ENCODE data around the gene TNS3. TPM values are rescaled to one million over a fixed set of nuclear protein-coding genes. Genes with fewer than 3 reads are reported as not detected.

The TNS3 gene
- total and polyA plus RNA-seq, 2 of the 13 experiments (the other 11 are each of a cell fraction or from before 2014, with no cell fraction given): 52.9 to 55.7 TPM

DNA sequence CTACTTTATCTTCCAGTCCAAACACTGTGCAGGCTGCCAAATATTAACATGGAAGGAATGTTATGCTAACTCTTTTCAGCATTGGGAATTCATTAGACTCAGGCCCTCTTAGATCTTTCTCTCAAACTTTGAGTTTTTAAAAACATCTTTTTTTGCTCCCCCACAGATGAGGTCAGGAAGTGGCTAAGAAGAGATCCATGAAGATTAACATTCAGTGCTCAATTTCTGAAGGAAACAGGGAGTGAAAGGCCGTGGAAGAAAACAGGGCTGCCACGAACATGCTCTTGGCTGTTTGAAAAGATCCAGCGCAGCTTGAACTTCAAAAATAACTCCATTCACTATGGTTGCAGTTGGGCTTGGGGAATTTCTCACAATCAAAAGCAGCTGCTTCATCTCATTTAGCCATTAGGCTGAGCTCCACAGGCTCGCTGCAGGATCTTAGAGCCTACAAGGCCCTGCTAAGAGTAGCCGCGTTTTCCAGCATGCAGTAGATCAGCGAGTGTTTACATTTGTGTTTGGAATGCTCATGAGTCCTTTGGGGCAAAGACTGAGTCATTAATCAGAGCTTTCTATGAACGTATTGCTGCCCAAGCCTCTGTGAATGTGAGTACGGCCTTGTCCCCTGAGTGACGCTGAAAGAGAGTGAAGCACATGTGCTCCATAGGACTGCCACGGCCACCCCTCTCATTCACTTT lies 41.2 kb upstream of the TNS3 start (continued):
- TF ChIP-seq, protein P1, sequence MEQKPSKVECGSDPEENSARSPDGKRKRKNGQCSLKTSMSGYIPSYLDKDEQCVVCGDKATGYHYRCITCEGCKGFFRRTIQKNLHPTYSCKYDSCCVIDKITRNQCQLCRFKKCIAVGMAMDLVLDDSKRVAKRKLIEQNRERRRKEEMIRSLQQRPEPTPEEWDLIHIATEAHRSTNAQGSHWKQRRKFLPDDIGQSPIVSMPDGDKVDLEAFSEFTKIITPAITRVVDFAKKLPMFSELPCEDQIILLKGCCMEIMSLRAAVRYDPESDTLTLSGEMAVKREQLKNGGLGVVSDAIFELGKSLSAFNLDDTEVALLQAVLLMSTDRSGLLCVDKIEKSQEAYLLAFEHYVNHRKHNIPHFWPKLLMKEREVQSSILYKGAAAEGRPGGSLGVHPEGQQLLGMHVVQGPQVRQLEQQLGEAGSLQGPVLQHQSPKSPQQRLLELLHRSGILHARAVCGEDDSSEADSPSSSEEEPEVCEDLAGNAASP (CRISPR knock-in tag; IDR thresholded peaks at IDR 0.05; ENCODE audit: borderline replicate concordance): peak; percentile 68; the same call in 1 of the 2 replicates
- TF ChIP-seq RAD21 (CRISPR knock-in tag; IDR thresholded peaks at IDR 0.05): no peak
- no peak for TF ChIP-seq ZSCAN29 (CRISPR knock-in tag; conservative IDR thresholded peaks at IDR 0.05)
- TF ChIP-seq ATF7 (IDR thresholded peaks at IDR 0.05): no peak
- TF ChIP-seq ATF7 (CRISPR knock-in tag; IDR thresholded peaks at IDR 0.05): no peak
- TF ChIP-seq NFYB (CRISPR knock-in tag; IDR thresholded peaks at IDR 0.05): no peak
- TF ChIP-seq, protein P2, sequence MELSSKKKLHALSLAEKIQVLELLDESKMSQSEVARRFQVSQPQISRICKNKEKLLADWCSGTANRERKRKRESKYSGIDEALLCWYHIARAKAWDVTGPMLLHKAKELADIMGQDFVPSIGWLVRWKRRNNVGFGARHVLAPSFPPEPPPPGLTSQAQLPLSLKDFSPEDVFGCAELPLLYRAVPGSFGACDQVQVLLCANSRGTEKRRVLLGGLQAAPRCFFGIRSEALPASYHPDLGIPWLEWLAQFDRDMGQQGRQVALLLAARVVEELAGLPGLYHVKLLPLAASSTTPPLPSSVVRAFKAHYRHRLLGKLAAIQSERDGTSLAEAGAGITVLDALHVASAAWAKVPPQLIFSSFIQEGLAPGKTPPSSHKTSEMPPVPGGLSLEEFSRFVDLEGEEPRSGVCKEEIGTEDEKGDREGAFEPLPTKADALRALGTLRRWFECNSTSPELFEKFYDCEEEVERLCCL (CRISPR knock-in tag; IDR thresholded peaks at IDR 0.05; ENCODE audit: borderline replicate concordance): no peak
- 0 out of 2 replicates have a peak, but pooled peaks have one; percentile 57 for TF ChIP-seq BRCA1 (CRISPR knock-in tag; IDR thresholded peaks at IDR 0.05)
- TF ChIP-seq ZBTB43 (CRISPR knock-in tag; conservative IDR thresholded peaks at IDR 0.05): peak; percentile 84
- 0 out of 2 replicates have a peak, but pooled peaks have one; percentile 53 for TF ChIP-seq ZBTB38 (CRISPR knock-in tag; IDR thresholded peaks at IDR 0.05)
- no peak for TF ChIP-seq RARG (CRISPR knock-in tag; IDR thresholded peaks at IDR 0.05; ENCODE audit: low read depth)
- no peak for TF ChIP-seq ZBTB7A (CRISPR knock-in tag; IDR thresholded peaks at IDR 0.05)
- TF ChIP-seq ZNF788 (CRISPR knock-in tag; IDR thresholded peaks at IDR 0.05; ENCODE audit: borderline replicate concordance): no peak
- TF ChIP-seq, protein P3, sequence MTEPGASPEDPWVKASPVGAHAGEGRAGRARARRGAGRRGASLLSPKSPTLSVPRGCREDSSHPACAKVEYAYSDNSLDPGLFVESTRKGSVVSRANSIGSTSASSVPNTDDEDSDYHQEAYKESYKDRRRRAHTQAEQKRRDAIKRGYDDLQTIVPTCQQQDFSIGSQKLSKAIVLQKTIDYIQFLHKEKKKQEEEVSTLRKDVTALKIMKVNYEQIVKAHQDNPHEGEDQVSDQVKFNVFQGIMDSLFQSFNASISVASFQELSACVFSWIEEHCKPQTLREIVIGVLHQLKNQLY (CRISPR knock-in tag; IDR thresholded peaks at IDR 0.05): peak; percentile 58; the same call in 1 of the 2 replicates
- no peak for TF ChIP-seq HDAC1 (CRISPR knock-in tag; IDR thresholded peaks at IDR 0.05)
- TF ChIP-seq ZKSCAN8 (CRISPR knock-in tag; IDR thresholded peaks at IDR 0.05; ENCODE audit: borderline replicate concordance): peak; percentile 79; the same call in 1 of the 2 replicates
- no peak for TF ChIP-seq NR2F1 (CRISPR knock-in tag; IDR thresholded peaks at IDR 0.05)
- peak; percentile 83; the same call in 1 of the 2 replicates for TF ChIP-seq ZSCAN9 (CRISPR knock-in tag; IDR thresholded peaks at IDR 0.05; ENCODE audit: borderline replicate concordance)
- no peak for TF ChIP-seq TAF1 (CRISPR knock-in tag; IDR thresholded peaks at IDR 0.05)
- TF ChIP-seq, protein P4, sequence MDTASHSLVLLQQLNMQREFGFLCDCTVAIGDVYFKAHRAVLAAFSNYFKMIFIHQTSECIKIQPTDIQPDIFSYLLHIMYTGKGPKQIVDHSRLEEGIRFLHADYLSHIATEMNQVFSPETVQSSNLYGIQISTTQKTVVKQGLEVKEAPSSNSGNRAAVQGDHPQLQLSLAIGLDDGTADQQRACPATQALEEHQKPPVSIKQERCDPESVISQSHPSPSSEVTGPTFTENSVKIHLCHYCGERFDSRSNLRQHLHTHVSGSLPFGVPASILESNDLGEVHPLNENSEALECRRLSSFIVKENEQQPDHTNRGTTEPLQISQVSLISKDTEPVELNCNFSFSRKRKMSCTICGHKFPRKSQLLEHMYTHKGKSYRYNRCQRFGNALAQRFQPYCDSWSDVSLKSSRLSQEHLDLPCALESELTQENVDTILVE (CRISPR knock-in tag; IDR thresholded peaks at IDR 0.05): no peak; the same call in 1 of the 2 replicates
- TF ChIP-seq ZNF746 (CRISPR knock-in tag; IDR thresholded peaks at IDR 0.05): peak; percentile 41; the same call in 1 of the 2 replicates
- TF ChIP-seq ATRX (CRISPR knock-in tag; IDR thresholded peaks at IDR 0.05; ENCODE audit: borderline replicate concordance): no peak
- TF ChIP-seq CCAR2 (optimal IDR thresholded peaks at IDR 0.05; ENCODE audit: low read depth, low read length): no peak
- TF ChIP-seq, protein P5, sequence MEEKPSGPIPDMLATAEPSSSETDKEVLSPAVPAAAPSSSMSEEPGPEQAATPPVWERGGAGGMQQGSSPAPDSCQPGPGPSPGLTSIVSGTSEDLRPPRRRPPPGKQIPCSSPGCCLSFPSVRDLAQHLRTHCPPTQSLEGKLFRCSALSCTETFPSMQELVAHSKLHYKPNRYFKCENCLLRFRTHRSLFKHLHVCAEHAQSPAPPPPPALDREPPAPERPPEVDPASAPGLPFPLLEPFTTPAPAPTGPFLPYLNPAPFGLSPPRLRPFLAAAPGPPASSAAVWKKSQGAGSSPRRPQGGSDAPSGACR (CRISPR knock-in tag; IDR thresholded peaks at IDR 0.05): no peak

All from HepG2 (cell line).